Neuron (in vitro differentiated cells): ENCODE results near the gene RMND5A.

Source experiments
- H2AFZ ChIP-seq: one replicate; pipeline ENCODE4 v1.6.1; 2013; ENCODE audit warnings: low read depth, mild to moderate bottlenecking, inconsistent platforms, low read length, moderate library complexity
- H3K27me3 ChIP-seq: one replicate; pipeline ENCODE4 v1.6.1; 2013; ENCODE audit warnings: low read length; ENCODE audit not compliant: insufficient read depth
- H3K36me3 ChIP-seq: one replicate; pipeline ENCODE4 v1.6.1; 2013; ENCODE audit warnings: low read length; ENCODE audit not compliant: insufficient read depth
- H3K4me1 ChIP-seq: one replicate; pipeline ENCODE4 v1.6.1; 2013; ENCODE audit warnings: low read length; ENCODE audit not compliant: insufficient read depth
- H3K4me3 ChIP-seq: 2 replicates; pipeline ENCODE4 v1.5.1; 2013; ENCODE audit warnings: mild to moderate bottlenecking, low read length, moderate library complexity
- H3K9me3 ChIP-seq: one replicate; pipeline ENCODE4 v1.6.1; 2013; ENCODE audit warnings: low read length

The RMND5A gene

DNA sequence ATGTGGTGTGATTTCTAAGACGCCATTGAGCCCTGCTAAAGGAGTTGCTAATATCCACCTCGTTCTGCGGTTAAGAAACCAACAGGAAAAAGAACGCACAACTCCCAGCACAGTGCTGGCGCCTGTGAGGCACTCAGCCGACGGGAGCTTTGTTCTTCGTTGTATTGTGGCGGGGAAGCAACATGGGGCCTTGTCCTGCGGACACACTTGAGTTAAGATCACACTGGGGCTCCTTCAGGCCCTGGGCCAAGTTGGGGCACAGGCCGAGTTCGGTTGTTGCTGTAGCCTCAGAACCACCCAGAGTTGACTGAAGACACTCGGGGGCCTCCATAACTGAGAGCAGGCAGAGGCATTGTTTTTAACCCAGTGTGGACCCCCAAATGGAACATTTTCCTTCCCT, 101.2 kb downstream of the RMND5A start:
- no peaks in the 10 kb centered on the region for H3K36me3 ChIP-seq
- no peaks in the 10 kb centered on the region for H3K9me3 ChIP-seq
- no peaks in the 10 kb centered on the region for H3K27me3 ChIP-seq
- H3K4me1 ChIP-seq: peaks cover 2% of the 10 kb centered on the region
- no peak overlapping the region for H2AFZ ChIP-seq
- H3K4me3 ChIP-seq: no peak overlapping the region

GRCh38 chr2:86821842-86822241, 101.8 kb downstream of the RMND5A start:
- no peaks in the 10 kb centered on the region for H3K36me3 ChIP-seq
- H2AFZ ChIP-seq: no peak overlapping the region

GRCh38 chr2:86822668-86823345, 102.7 kb downstream of the RMND5A start:
- no peak overlapping the region for H2AFZ ChIP-seq
- peaks cover 2% of the 10 kb centered on the region for H3K4me1 ChIP-seq

More at GRCh38 chr2:86821842-86822241, 101.8 kb downstream of the RMND5A start:
- Histone ChIP-seq H3K4me3 (no peak overlapping the region), H3K4me1 (peaks cover 2% of the 10 kb centered on the region), H3K9me3 (no peaks in the 10 kb centered on the region), H3K27me3 (no peaks in the 10 kb centered on the region)

DNA sequence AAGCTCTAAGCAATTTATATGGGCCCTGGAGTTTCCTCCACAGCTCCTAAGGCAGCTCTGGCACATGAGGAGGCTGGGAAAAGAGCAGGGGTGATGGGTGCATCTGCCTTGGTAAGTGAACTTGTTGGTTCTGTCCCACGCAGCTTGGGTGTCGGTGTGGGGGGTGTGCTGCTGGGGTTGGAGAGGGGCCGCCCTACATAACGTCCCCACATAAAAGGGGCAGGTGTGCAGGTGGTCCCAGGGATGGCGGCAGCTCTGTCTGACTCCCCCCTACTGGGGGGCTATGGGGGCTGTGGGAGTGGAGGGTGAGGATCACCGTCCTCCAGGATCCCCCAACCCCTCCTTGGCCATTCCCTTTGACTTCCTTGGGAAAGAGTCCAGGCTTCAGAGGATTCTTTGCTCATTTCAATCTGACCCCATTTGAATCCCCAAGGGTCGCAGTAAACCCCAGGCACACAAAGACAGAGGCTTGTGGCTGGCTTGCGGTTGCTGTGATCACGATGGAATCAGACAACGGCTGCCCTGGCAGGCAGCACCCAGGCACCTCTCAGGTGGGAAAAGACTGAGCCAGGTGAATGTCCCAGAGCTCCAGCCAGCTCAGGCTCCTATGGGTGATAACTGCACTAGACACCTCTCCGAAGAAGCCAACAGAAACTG, 105.1 kb downstream of the RMND5A start:
- peaks cover 2% of the 10 kb centered on the region for H3K4me1 ChIP-seq
- no peaks in the 10 kb centered on the region for H3K36me3 ChIP-seq
- H3K4me3 ChIP-seq: no peak overlapping the region
- H3K27me3 ChIP-seq: no peaks in the 10 kb centered on the region
- no peak overlapping the region for H2AFZ ChIP-seq
- H3K9me3 ChIP-seq: no peaks in the 10 kb centered on the region

More at GRCh38 chr2:86822668-86823345, 102.7 kb downstream of the RMND5A start:
- H3K36me3 ChIP-seq: no peaks in the 10 kb centered on the region
- no peak overlapping the region for H3K4me3 ChIP-seq
- no peaks in the 10 kb centered on the region for H3K27me3 ChIP-seq
- no peaks in the 10 kb centered on the region for H3K9me3 ChIP-seq

DNA sequence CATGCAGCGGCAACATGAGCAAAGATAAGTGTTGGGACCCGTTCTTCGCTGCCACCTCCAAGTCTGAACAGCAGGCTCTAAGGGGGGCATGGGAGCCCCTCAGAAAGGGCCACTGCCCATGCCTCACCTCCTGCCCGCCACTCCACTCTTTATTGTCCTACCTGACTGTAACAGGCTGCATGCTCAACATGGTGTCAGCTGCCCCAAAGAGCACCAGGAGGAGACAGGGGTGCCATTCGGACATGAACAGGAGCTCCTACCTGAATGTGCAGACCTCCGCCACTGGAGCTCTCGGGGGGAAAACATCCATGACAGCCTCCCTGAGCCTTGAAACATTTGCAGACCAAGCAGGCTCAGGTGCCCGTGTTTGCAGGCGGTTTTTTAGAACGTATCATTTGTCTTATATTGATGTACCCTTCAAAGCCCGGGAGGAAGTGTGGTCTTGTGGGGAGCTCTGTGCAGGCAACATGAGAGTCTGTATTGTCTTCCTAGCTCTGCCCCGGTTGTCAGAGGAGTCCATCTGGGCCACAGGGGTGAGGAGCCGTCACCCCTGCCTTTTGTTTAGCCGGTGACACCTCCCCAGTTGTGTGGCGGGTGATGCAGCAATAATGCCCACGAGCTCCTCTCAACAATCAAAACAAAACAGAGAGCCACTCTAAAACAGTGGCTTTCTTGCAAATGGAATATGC, 105.7 kb downstream of the RMND5A start:
- no peaks in the 10 kb centered on the region for H3K27me3 ChIP-seq
- H3K4me1 ChIP-seq: peaks cover 2% of the 10 kb centered on the region
- no peaks in the 10 kb centered on the region for H3K9me3 ChIP-seq
- H3K4me3 ChIP-seq: no peak overlapping the region
- H3K36me3 ChIP-seq: no peaks in the 10 kb centered on the region
- no peak overlapping the region for H2AFZ ChIP-seq

- H3K36me3 ChIP-seq: no peaks in the 10 kb centered on the region
- peaks cover 2% of the 10 kb centered on the region for H3K4me1 ChIP-seq
- no peaks in the 10 kb centered on the region for H3K9me3 ChIP-seq
- H3K4me3 ChIP-seq: no peak overlapping the region
- H3K27me3 ChIP-seq: no peaks in the 10 kb centered on the region
- H2AFZ ChIP-seq: no peak overlapping the region
These were observed 106.9 kb downstream of the RMND5A start for GRCh38 chr2:86826951-86827350.
